ENCODE results near the gene GAS7. TPM values are rescaled to one million over a fixed set of nuclear protein-coding genes. Genes with fewer than 3 reads are reported as not detected.

The GAS7 gene
- total and polyA plus RNA-seq, 8 donors, result 4.1 to 185 (median 30.5) TPM

GRCh38 chr17:9917131-9917530 lies 281.3 kb downstream of the GAS7 start:
- intact Hi-C loops (cut with DNase I; ENCODE audit: low total_unique reads), result no loop called here

GRCh38 chr17:9916108-9916507 lies 282.3 kb downstream of the GAS7 start:
- H3K36me3 ChIP-seq, result peaks cover 0 to 57% (median 37%) of the 10 kb centered on the region in 4 donors
- H3K4me3 ChIP-seq, result no peak overlapping the region
- 67 to 82% (median 78%) methylated on average over 7 to 8 of the region's 8 CpGs for WGBS, 5 donors
- H3K9me3 ChIP-seq, result no peaks in the 10 kb centered on the region
- H3K27me3 ChIP-seq, result no peaks in the 10 kb centered on the region
- intact Hi-C loops (cut with DNase I; ENCODE audit: low total_unique reads), result no loop called here
- no peak overlapping the region for H3K27ac ChIP-seq
- TF ChIP-seq CTCF (IDR thresholded peaks at IDR 0.05), result no peak
- TF ChIP-seq POLR2A (IDR thresholded peaks at IDR 0.05), result no peak
- TF ChIP-seq POLR2AphosphoS5 (IDR thresholded peaks at IDR 0.05), result no peak
- no peak for TF ChIP-seq EP300 (IDR thresholded peaks at IDR 0.05)
- H3K4me1 ChIP-seq, result no peaks in the 10 kb centered on the region
- no peak for DNase-seq

More at GRCh38 chr17:9917131-9917530, 281.3 kb downstream of the GAS7 start:
- no peak for DNase-seq
- Histone ChIP-seq H3K36me3 (peaks cover 0 to 65% (median 37%) of the 10 kb centered on the region in 4 donors), H3K4me3 (no peak overlapping the region), H3K9me3 (no peaks in the 10 kb centered on the region), H3K27ac (no peak overlapping the region), H3K4me1 (no peaks in the 10 kb centered on the region), H3K27me3 (no peaks in the 10 kb centered on the region)
- WGBS, 5 donors, result 74 to 87% (median 84%) methylated on average over 8 to 13 of the region's 13 CpGs
- no peak for TF ChIP-seq CTCF (IDR thresholded peaks at IDR 0.05)
- TF ChIP-seq POLR2AphosphoS5 (IDR thresholded peaks at IDR 0.05), result no peak
- no peak for TF ChIP-seq POLR2A (IDR thresholded peaks at IDR 0.05)
- no peak for TF ChIP-seq EP300 (IDR thresholded peaks at IDR 0.05)

GRCh38 chr17:9913476-9913875 lies 284.9 kb downstream of the GAS7 start:
- peaks cover 0 to 3% (median 0%) of the 10 kb centered on the region in 3 donors for H3K27me3 ChIP-seq
- intact Hi-C loops (cut with DNase I; ENCODE audit: low total_unique reads), result no loop called here
- no peak for TF ChIP-seq POLR2AphosphoS5 (IDR thresholded peaks at IDR 0.05)
- TF ChIP-seq POLR2A (IDR thresholded peaks at IDR 0.05), result no peak
- no peak for TF ChIP-seq EP300 (IDR thresholded peaks at IDR 0.05)
- no peak for TF ChIP-seq CTCF (IDR thresholded peaks at IDR 0.05)
- H3K9me3 ChIP-seq, result no peaks in the 10 kb centered on the region
- no peak overlapping the region for H3K4me3 ChIP-seq
- H3K36me3 ChIP-seq, result peaks cover 0 to 37% (median 27%) of the 10 kb centered on the region in 4 donors
- H3K4me1 ChIP-seq, result peaks cover 0 to 4% (median 1%) of the 10 kb centered on the region in 4 donors
- DNase-seq, result no peak
- H3K27ac ChIP-seq, result no peak overlapping the region
- WGBS, 5 donors, result 80 to 91% (median 89%) methylated on average over 5 of the region's 5 CpGs

- no peak for DNase-seq
- peaks cover 0 to 3% (median 0%) of the 10 kb centered on the region in 3 donors for H3K27me3 ChIP-seq
- peak overlapping the region in 1 of 5 donors; percentile 12 for H3K27ac ChIP-seq
- TF ChIP-seq CTCF (IDR thresholded peaks at IDR 0.05) (no peak), POLR2A (IDR thresholded peaks at IDR 0.05) (no peak), POLR2AphosphoS5 (IDR thresholded peaks at IDR 0.05) (no peak), EP300 (IDR thresholded peaks at IDR 0.05) (no peak)
- peaks cover 0 to 27% (median 18%) of the 10 kb centered on the region in 4 donors for H3K36me3 ChIP-seq
- intact Hi-C loops (cut with DNase I; ENCODE audit: low total_unique reads), result no loop called here
- 74 to 79% (median 77%) methylated on average over 18 of the region's 18 CpGs for WGBS, 5 donors
- H3K4me1 ChIP-seq, result peaks cover 0 to 8% (median 4%) of the 10 kb centered on the region in 4 donors
- no peaks in the 10 kb centered on the region for H3K9me3 ChIP-seq
- no peak overlapping the region for H3K4me3 ChIP-seq
Observed at GRCh38 chr17:9912121-9913099, 286.0 kb downstream of the GAS7 start.

Data from stomach (tissue), 9 donors.